Activated CD8-positive, alpha-beta memory T cell treated with anti-CD3 and anti-CD28 coated beads, Interleukin-2, amount 50 U/mL, for 4 hours (primary cell): ENCODE data around the gene CLCF1.

Experiments
- DNase-seq: peaks from one replicate; pipeline ENCODE4 v3.0.0-alpha.2; 2020

Gene CLCF1

GRCh38 chr11:67393990-67394389, 20.6 kb upstream of the CLCF1 start:
- DNase-seq: no peak

- no peak for DNase-seq
Observed at GRCh38 chr11:67393437-67393836, 20.0 kb upstream of the CLCF1 start.

GRCh38 chr11:67392183-67392715, 18.9 kb upstream of the CLCF1 start:
- no peak for DNase-seq

GRCh38 chr11:67391304-67392182, 18.1 kb upstream of the CLCF1 start, which contains the start of gene RAD9A:
Gene RAD9A, plus strand, starts transcription at chr11:67391986. Its CDS starts 59 bp downstream, at chr11:67392045.
- DNase-seq: peak; percentile 91

- DNase-seq: no peak
Observed at GRCh38 chr11:67390947-67391303, 17.5 kb upstream of the CLCF1 start.

GRCh38 chr11:67389477-67389876, 16.1 kb upstream of the CLCF1 start:
- DNase-seq: peak; percentile 61

GRCh38 chr11:67387518-67387917, 14.1 kb upstream of the CLCF1 start:
- DNase-seq: no peak

GRCh38 chr11:67387069-67387468, 13.7 kb upstream of the CLCF1 start:
- DNase-seq: no peak

GRCh38 chr11:67384851-67385366, 11.5 kb upstream of the CLCF1 start:
- no peak for DNase-seq

GRCh38 chr11:67382276-67383136, 9.1 kb upstream of the CLCF1 start:
- DNase-seq: peak; percentile 85

GRCh38 chr11:67381244-67381972, 8.0 kb upstream of the CLCF1 start:
- no peak for DNase-seq

- DNase-seq: no peak
Observed at GRCh38 chr11:67379061-67380058, 6.0 kb upstream of the CLCF1 start.

GRCh38 chr11:67378544-67378943, 5.1 kb upstream of the CLCF1 start:
- no peak for DNase-seq

- DNase-seq: no peak
Observed at GRCh38 chr11:67376873-67377808, 3.7 kb upstream of the CLCF1 start.

GRCh38 chr11:67376063-67376820, 2.8 kb upstream of the CLCF1 start:
- DNase-seq: no peak

- DNase-seq: no peak
Observed at GRCh38 chr11:67375320-67376055, 2.1 kb upstream of the CLCF1 start.

- no peak for DNase-seq
Observed at GRCh38 chr11:67374571-67375281, 1.3 kb upstream of the CLCF1 start.
